Ectodermal cell (in vitro differentiated cells): ENCODE results near the gene SAT1.

Experiments used
- H3K27ac ChIP-seq: 2 replicates; pipeline ENCODE4 v1.7.0; 2013; ENCODE audit warnings: mild to moderate bottlenecking, low read depth, low read length; ENCODE audit not compliant: insufficient read depth, poor library complexity, severe bottlenecking
- H3K27me3 ChIP-seq: 2 replicates; pipeline ENCODE4 v1.7.0; 2013; ENCODE audit warnings: mild to moderate bottlenecking, low read length; ENCODE audit not compliant: insufficient read depth, control insufficient read depth, poor library complexity, severe bottlenecking
- H3K36me3 ChIP-seq: one replicate; pipeline ENCODE4 v1.7.0; 2013; ENCODE audit warnings: low read length; ENCODE audit not compliant: control insufficient read depth, insufficient read depth
- H3K4me1 ChIP-seq: one replicate; pipeline ENCODE4 v1.7.0; 2013; ENCODE audit warnings: low read length; ENCODE audit not compliant: control insufficient read depth, insufficient read depth
- H3K4me3 ChIP-seq: 2 replicates; pipeline ENCODE4 v1.7.0; 2013; ENCODE audit warnings: low read depth, low read length, control low read depth; ENCODE audit not compliant: insufficient read depth
- H3K9me3 ChIP-seq: 2 replicates; pipeline ENCODE4 v1.7.0; 2013; ENCODE audit warnings: mild to moderate bottlenecking, low read length, moderate library complexity; ENCODE audit not compliant: control insufficient read depth
- WGBS, 2 experiments: methylation state at CpG; one replicate each; pipeline ENCODE4 v1.1.7; 2013; ENCODE audit warnings: missing lambda C conversion rate in 2 of 2; 5-methylcytosine and 5-hydroxymethylcytosine counted together

SAT1 gene

GRCh38 chrX:23773601-23774175 lies 9.3 kb upstream of the SAT1 start:
- H3K9me3 ChIP-seq: no peaks in the 10 kb centered on the region
- no peaks in the 10 kb centered on the region for H3K4me1 ChIP-seq
- no peak overlapping the region for H3K27ac ChIP-seq
- H3K4me3 ChIP-seq: no peak overlapping the region
- WGBS, 2 experiments: 95 to 97% methylated on average over 3 of the region's 3 CpGs
- no peaks in the 10 kb centered on the region for H3K27me3 ChIP-seq
- H3K36me3 ChIP-seq: no peaks in the 10 kb centered on the region

GRCh38 chrX:23776363-23776762 lies 6.6 kb upstream of the SAT1 start:
- H3K27me3 ChIP-seq: no peaks in the 10 kb centered on the region
- no peak overlapping the region for H3K4me3 ChIP-seq
- 94 to 95% methylated on average over 3 of the region's 3 CpGs for WGBS, 2 experiments
- H3K4me1 ChIP-seq: no peaks in the 10 kb centered on the region
- H3K27ac ChIP-seq: no peak overlapping the region
- no peaks in the 10 kb centered on the region for H3K9me3 ChIP-seq
- H3K36me3 ChIP-seq: no peaks in the 10 kb centered on the region

GRCh38 chrX:23779025-23779424 lies 3.9 kb upstream of the SAT1 start:
- Histone ChIP-seq H3K4me1 (no peaks in the 10 kb centered on the region), H3K36me3 (no peaks in the 10 kb centered on the region), H3K27me3 (no peaks in the 10 kb centered on the region), H3K9me3 (no peaks in the 10 kb centered on the region), H3K4me3 (no peak overlapping the region), H3K27ac (no peak overlapping the region)
- 90 to 93% methylated on average over 4 of the region's 4 CpGs for WGBS, 2 experiments

GRCh38 chrX:23782455-23782854 lies 518 bp upstream of the SAT1 start:
- Histone ChIP-seq H3K4me3 (no peak overlapping the region), H3K27ac (no peak overlapping the region), H3K27me3 (no peaks in the 10 kb centered on the region), H3K4me1 (no peaks in the 10 kb centered on the region), H3K36me3 (no peaks in the 10 kb centered on the region), H3K9me3 (no peaks in the 10 kb centered on the region)
- WGBS, 2 experiments: 69 to 71% methylated on average over 5 of the region's 6 CpGs

GRCh38 chrX:23783589-23784469 lies 856 bp downstream of the SAT1 start:
- H3K4me3 ChIP-seq: peak overlapping the region; percentile 63
- no peaks in the 10 kb centered on the region for H3K4me1 ChIP-seq
- no peaks in the 10 kb centered on the region for H3K36me3 ChIP-seq
- 38 to 50% methylated on average over 14 to 16 of the region's 21 CpGs for WGBS, 2 experiments
- H3K27ac ChIP-seq: no peak overlapping the region
- H3K9me3 ChIP-seq: no peaks in the 10 kb centered on the region
- no peaks in the 10 kb centered on the region for H3K27me3 ChIP-seq

- Histone ChIP-seq H3K27ac (no peak overlapping the region), H3K4me3 (no peak overlapping the region), H3K27me3 (no peaks in the 10 kb centered on the region), H3K4me1 (no peaks in the 10 kb centered on the region), H3K9me3 (no peaks in the 10 kb centered on the region), H3K36me3 (no peaks in the 10 kb centered on the region)
- 87 to 91% methylated on average over 6 of the region's 8 CpGs for WGBS, 2 experiments
Observed at GRCh38 chrX:23784470-23785331, 1.7 kb downstream of the SAT1 start.

- 90% methylated on average over 2 of the region's 2 CpGs; no CpG with 5 or more reads in 1 of the 2 experiments for WGBS, 2 experiments
- no peak overlapping the region for H3K4me3 ChIP-seq
Observed at GRCh38 chrX:23785580-23785979, 2.6 kb downstream of the SAT1 start.

GRCh38 chrX:23786268-23786815 lies 3.4 kb downstream of the SAT1 start:
- H3K36me3 ChIP-seq: no peaks in the 10 kb centered on the region
- no peak overlapping the region for H3K4me3 ChIP-seq
- WGBS, 2 experiments: 83 to 86% methylated on average over 10 to 11 of the region's 11 CpGs
- no peaks in the 10 kb centered on the region for H3K9me3 ChIP-seq
- no peaks in the 10 kb centered on the region for H3K4me1 ChIP-seq
- H3K27ac ChIP-seq: no peak overlapping the region
- H3K27me3 ChIP-seq: no peaks in the 10 kb centered on the region

More at GRCh38 chrX:23785580-23785979, 2.6 kb downstream of the SAT1 start:
- Histone ChIP-seq H3K4me1 (no peaks in the 10 kb centered on the region), H3K36me3 (no peaks in the 10 kb centered on the region), H3K27ac (no peak overlapping the region), H3K27me3 (no peaks in the 10 kb centered on the region), H3K9me3 (no peaks in the 10 kb centered on the region)

GRCh38 chrX:23787745-23788118 lies 4.8 kb downstream of the SAT1 start:
- Histone ChIP-seq H3K36me3 (no peaks in the 10 kb centered on the region), H3K27ac (no peak overlapping the region), H3K4me3 (no peak overlapping the region), H3K9me3 (no peaks in the 10 kb centered on the region), H3K27me3 (no peaks in the 10 kb centered on the region), H3K4me1 (no peaks in the 10 kb centered on the region)
- 89 to 92% methylated on average over 1 of the region's 2 CpGs for WGBS, 2 experiments

- H3K4me3 ChIP-seq: no peak overlapping the region
- no peaks in the 10 kb centered on the region for H3K27me3 ChIP-seq
- no peaks in the 10 kb centered on the region for H3K4me1 ChIP-seq
- H3K27ac ChIP-seq: no peak overlapping the region
- H3K9me3 ChIP-seq: no peaks in the 10 kb centered on the region
- H3K36me3 ChIP-seq: no peaks in the 10 kb centered on the region
Observed at GRCh38 chrX:23788521-23788920, 5.5 kb downstream of the SAT1 start.
